IgD-negative memory B cell (primary cell): ENCODE data around the gene RYR1. TPM values are rescaled to one million over a fixed set of nuclear protein-coding genes. Genes with fewer than 3 reads are reported as not detected.

ENCODE experiments used
- H3K27ac Mint-ChIP-seq, 3 donors: one replicate each; pipeline ENCODE4 v1.8.0; 2020 to 2022; ENCODE audit warnings: mild to moderate bottlenecking in 3 of 3, mixed read lengths in 3 of 3, moderate library complexity in 1 of 3
- H3K27me3 Mint-ChIP-seq: one replicate; pipeline ENCODE4 v1.8.0; 2021; ENCODE audit warnings: mixed read lengths
- H3K36me3 Mint-ChIP-seq: one replicate; pipeline ENCODE4 v1.8.0; 2020; ENCODE audit warnings: mild to moderate bottlenecking, mixed read lengths
- H3K4me1 Mint-ChIP-seq, 3 donors: one replicate each; pipeline ENCODE4 v1.8.0; 2020 to 2022; ENCODE audit warnings: mixed read lengths in 3 of 3, mild to moderate bottlenecking in 1 of 3
- H3K4me3 Mint-ChIP-seq, 4 donors: one replicate each; pipeline ENCODE4 v1.8.0; 2020 to 2022; ENCODE audit warnings: mild to moderate bottlenecking in 4 of 4, mixed read lengths in 4 of 4, moderate library complexity in 3 of 4
- H3K9me3 Mint-ChIP-seq, 3 donors: one replicate each; pipeline ENCODE4 v1.8.0; 2020 to 2021; ENCODE audit warnings: mixed read lengths in 3 of 3, mild to moderate bottlenecking in 1 of 3
- polyA plus RNA-seq: library from polyadenylated mRNA; unstranded; fragments of 300-500 nt; fragmentation: Illumina TruSeq; gene quantifications from one replicate; pipeline ENCODE4 v1.2.3, GENCODE V29; 2021

Gene RYR1
- polyA plus RNA-seq, 1 donor from 2014 or later, result 0.03 TPM

DNA sequence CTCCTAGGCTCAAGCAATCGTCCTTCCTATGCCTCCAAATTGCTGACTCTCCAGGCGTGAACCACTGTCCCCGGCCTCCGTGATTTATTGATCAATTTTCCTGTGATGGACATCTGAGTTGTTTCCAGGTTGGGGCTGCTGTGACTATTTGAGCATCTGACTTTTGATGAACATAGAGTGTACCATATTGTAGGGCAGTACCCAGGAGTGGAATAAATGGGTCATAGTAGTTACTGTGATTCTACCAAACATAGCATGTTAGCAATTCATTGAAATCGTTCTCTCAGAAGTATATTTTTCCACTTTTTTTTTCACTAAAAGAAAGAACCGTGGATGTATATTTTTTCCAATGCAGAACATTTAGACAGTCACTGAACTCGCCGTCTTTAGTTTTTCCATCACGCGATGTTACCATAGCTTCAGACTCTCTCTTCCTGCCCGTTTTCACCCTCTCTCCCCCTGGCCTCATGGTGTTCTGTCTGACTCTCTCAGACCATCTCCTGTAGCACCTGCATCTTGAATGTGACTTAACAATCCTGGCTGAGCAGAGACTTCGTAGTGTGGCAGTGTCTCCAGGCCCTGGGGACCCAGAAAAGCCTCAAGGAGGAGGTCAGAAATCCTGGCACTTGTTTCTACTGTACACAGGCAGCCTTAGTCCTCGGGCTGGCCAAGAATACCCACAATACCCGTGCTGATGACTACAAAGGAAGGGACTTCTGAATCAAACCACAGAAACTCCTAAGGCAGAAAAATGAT lies 4.3 kb upstream of the RYR1 start:
- Mint-ChIP-seq H3K27ac (no peak overlapping the region), H3K27me3 (peaks cover 19% of the 10 kb centered on the region), H3K9me3 (no peaks in the 10 kb centered on the region), H3K4me1 (peaks cover 15 to 24% (median 16%) of the 10 kb centered on the region in 3 donors), H3K4me3 (peak overlapping the region in 2 of 4 donors; percentile 8 to 10), H3K36me3 (peaks cover 2% of the 10 kb centered on the region)

DNA sequence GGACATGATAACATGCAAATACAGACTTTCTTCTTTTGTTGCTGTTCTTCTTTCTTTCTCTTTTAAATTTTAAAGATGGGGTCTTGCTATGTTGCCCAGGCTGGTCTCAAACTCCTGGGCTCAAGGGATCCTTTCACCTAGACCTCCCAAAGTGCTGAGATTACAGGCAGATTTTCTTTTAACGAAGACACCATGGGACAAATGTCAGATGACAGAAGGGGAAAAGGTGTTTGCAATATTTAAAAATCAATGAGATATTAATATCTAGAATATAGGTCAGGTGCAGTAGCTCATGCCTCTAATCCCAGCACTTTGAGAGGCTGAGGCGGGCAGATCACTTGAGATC lies 3.7 kb upstream of the RYR1 start:
- H3K36me3 Mint-ChIP-seq, result peaks cover 2% of the 10 kb centered on the region
- H3K27ac Mint-ChIP-seq, result no peak overlapping the region
- peak overlapping the region in 1 of 4 donors; percentile 10 for H3K4me3 Mint-ChIP-seq
- peaks cover 21% of the 10 kb centered on the region for H3K27me3 Mint-ChIP-seq
- peaks cover 15 to 24% (median 16%) of the 10 kb centered on the region in 3 donors for H3K4me1 Mint-ChIP-seq
- H3K9me3 Mint-ChIP-seq, result no peaks in the 10 kb centered on the region

DNA sequence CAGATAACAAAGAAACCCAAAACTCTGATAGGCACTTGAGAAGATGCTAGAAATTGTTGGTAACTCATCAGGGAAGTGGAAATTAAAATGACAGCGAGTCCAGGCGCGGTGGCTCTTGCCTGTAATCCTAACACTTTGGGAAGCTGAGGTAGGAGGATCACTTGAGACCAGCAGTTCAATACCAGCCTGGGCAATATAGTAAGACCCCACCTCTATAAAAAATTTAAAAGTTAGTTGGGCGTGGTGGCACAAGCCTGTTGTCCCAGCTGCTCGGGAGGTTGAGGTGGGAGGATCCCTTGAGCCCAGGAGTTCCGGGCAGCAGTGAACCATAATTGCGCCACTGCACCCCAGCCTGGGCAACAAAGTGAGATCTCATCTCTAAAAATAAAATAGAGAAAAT lies 2.6 kb upstream of the RYR1 start:
- Mint-ChIP-seq H3K4me3 (no peak overlapping the region), H3K36me3 (peaks cover 2% of the 10 kb centered on the region), H3K4me1 (peaks cover 12 to 24% (median 14%) of the 10 kb centered on the region in 3 donors), H3K27ac (no peak overlapping the region), H3K9me3 (no peaks in the 10 kb centered on the region), H3K27me3 (peaks cover 21% of the 10 kb centered on the region)

DNA sequence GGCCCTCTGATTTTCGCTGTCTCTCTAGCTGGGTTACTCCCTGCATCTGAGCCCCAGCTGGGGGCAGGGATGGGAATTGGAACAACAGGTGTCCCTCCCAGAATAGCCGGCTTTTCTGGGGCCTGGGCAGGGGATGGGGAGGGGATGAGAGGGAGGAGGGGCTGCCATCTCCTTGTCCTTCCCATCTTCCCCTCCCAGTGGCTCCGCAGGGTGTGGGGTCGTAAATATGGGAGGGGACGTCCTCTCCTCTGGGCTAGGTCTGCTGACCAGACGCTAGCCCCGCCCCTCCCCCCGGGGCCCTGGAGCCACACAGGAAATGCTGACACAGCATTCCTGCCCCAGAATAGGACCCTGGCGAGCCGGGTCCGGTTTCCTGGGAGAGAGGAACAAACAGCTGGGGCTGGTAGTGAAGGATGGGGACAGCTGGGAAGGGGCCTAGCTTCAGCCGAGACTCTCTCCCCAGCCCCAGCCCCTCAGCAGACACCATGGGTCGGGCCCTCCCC lies 1.1 kb downstream of the RYR1 start:
- Mint-ChIP-seq H3K36me3 (peaks cover 2% of the 10 kb centered on the region), H3K4me1 (peaks cover 3 to 7% (median 7%) of the 10 kb centered on the region in 3 donors), H3K9me3 (peaks cover 0 to 3% (median 0%) of the 10 kb centered on the region in 3 donors), H3K27me3 (peaks cover 14% of the 10 kb centered on the region), H3K4me3 (peak overlapping the region in 2 of 4 donors; percentile 17 to 83), H3K27ac (no peak overlapping the region)

DNA sequence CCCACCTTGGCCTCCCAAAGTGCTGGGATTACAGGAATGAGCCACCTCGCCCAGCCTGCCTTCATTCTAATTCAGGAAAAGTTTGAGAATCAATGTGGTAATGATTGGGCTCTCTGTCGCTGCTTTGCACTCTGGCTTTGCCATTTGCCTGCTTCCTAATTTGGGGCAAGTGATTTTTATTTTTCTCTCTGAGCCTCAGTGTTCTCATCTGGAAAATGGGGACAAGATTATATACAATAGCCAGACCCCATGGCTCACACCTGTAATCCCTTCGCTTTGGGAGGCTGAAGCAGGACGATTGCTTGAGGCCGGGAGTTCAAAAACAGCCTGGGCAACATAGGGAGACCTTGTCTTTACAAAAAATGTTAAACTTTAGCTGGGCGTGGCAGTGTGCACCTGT lies 3.8 kb downstream of the RYR1 start:
- Mint-ChIP-seq H3K27me3 (peaks cover 13% of the 10 kb centered on the region), H3K4me3 (no peak overlapping the region), H3K27ac (no peak overlapping the region), H3K9me3 (peaks cover 0 to 3% (median 0%) of the 10 kb centered on the region in 3 donors), H3K36me3 (no peaks in the 10 kb centered on the region), H3K4me1 (peaks cover 3 to 7% (median 4%) of the 10 kb centered on the region in 3 donors)

DNA sequence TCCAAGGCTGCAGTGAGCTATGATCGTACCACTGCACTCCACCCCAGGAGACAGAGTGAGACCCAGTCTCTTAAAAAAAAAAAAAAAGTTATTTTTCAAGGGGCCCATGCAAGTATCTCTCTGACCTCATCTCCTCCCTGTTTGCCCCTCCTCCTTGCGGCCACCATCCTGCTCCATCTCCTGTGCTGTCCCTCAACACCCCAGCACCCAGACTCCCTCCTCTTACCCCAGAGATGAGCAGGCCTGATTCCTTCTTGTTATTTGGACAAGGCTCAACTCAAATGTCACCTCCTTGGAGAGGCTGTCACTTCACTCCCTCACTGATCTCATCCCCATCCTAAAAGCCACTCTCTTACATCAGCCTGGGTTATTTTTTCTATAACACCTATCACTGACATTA lies 4.4 kb downstream of the RYR1 start:
- no peak overlapping the region for H3K27ac Mint-ChIP-seq

DNA sequence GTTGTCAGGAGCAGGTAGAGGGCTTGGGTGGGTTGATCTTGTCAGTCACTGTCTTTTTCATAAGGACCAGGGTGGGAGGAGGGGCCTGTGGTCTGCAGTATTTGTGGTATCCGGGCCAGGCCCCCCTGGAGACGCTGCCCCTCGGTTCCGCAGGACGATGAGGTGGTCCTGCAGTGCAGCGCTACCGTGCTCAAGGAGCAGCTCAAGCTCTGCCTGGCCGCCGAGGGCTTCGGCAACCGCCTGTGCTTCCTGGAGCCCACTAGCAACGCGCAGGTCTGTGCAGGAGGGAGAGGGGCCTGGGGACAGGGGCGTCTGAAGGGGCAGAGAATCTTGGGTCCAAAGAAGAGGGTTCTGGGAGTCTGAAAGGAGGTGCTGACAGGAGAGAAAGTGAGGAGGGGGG lies 7.1 kb downstream of the RYR1 start:
- H3K9me3 Mint-ChIP-seq, result peaks cover 0 to 3% (median 0%) of the 10 kb centered on the region in 3 donors
- H3K4me3 Mint-ChIP-seq, result no peak overlapping the region
- peaks cover 0 to 4% (median 0%) of the 10 kb centered on the region in 3 donors for H3K4me1 Mint-ChIP-seq

More for the DNA sequence above, 4.4 kb downstream of the RYR1 start:
- Mint-ChIP-seq H3K9me3 (peaks cover 0 to 3% (median 0%) of the 10 kb centered on the region in 3 donors), H3K27me3 (peaks cover 13% of the 10 kb centered on the region), H3K4me3 (peak overlapping the region in 1 of 4 donors; percentile 53), H3K4me1 (peaks cover 3 to 7% (median 4%) of the 10 kb centered on the region in 3 donors), H3K36me3 (no peaks in the 10 kb centered on the region)

DNA sequence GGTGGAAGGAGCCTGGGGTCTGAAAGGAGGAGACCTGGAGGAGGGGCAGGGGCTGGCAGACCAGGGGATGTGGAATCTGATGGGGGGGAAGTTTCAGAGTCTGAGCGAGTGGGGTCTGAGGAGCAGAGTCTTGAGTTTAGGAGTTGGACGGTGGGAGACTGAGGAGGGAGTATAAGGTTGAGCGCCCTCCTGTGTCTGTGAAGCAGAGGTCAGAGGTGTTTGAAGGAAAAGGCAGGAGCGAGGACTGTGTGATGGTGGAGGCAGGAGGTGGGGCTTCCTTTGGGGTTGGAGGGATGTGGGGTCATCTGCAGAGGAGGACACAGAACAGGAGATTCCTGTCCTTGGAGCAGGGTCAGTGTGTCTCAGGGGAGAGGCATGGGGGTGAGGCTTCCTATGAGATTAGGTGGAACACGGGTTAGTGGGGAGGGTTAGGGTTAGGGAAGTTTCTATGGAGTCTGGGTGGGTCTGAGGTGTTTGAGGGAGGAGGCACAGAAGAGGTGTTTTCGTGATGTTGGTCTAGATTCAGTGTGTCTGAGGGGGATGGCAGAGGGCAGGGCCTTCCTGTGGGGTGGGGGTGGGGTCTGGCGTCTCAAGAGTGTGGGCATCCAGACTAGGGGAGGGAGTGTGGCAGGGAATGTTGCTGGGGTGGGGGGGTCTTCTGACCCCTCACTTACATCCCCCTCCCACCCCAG lies 8.3 kb downstream of the RYR1 start:
- H3K27ac Mint-ChIP-seq, result no peak overlapping the region
- peaks cover 7% of the 10 kb centered on the region for H3K27me3 Mint-ChIP-seq
- no peak overlapping the region for H3K4me3 Mint-ChIP-seq
- H3K36me3 Mint-ChIP-seq, result no peaks in the 10 kb centered on the region
- peaks cover 0 to 4% (median 0%) of the 10 kb centered on the region in 3 donors for H3K4me1 Mint-ChIP-seq
- peaks cover 0 to 3% (median 0%) of the 10 kb centered on the region in 3 donors for H3K9me3 Mint-ChIP-seq

More for the DNA sequence above, 7.1 kb downstream of the RYR1 start:
- no peaks in the 10 kb centered on the region for H3K36me3 Mint-ChIP-seq
- H3K27ac Mint-ChIP-seq, result no peak overlapping the region
- peaks cover 5% of the 10 kb centered on the region for H3K27me3 Mint-ChIP-seq

DNA sequence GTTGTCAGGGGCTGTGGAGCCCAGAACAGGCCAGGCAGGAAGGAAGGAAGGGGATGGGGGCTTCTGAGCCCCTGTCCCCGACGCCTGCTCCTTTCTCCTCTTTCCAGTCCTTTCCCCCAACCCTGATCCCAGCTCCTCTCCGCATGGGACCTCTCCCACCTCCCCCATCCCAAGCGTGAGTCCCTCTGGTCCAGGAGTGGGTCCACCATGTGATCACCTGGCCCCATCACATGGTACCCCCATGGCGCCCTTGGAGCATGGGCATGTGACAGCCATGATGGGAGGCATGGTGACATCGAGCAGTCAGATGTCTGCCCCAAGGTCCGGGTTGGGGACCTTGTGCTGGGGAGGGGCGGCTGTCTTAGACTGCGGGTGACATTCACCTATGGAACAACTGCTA lies 9.2 kb downstream of the RYR1 start:
- H3K9me3 Mint-ChIP-seq, result peaks cover 0 to 3% (median 0%) of the 10 kb centered on the region in 3 donors
- H3K4me1 Mint-ChIP-seq, result peaks cover 0 to 4% (median 0%) of the 10 kb centered on the region in 3 donors
- H3K36me3 Mint-ChIP-seq, result no peaks in the 10 kb centered on the region
- no peak overlapping the region for H3K4me3 Mint-ChIP-seq
- H3K27me3 Mint-ChIP-seq, result peaks cover 7% of the 10 kb centered on the region
- H3K27ac Mint-ChIP-seq, result no peak overlapping the region

DNA sequence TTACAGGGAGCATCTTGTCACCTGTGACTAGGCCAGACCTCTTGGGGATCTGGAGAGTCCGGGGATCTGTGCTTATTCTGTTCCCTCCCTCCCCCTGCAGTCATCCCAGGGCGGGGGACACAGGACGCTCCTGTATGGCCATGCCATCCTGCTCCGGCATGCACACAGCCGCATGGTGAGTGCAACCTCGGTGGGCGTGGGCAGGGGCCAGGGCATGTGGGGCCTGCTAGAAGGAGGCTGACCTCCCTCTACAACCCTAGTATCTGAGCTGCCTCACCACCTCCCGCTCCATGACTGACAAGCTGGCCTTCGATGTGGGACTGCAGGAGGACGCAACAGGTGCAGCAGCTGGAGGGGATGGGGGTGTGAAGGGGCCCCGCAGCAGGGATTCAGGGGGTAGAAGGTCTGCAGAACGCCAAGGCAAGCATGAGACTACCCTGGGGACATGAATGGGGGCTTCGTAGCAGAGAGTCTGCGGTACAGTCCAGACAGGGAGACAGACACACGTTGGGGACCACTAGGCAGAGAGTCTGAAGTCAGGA lies 10.0 kb downstream of the RYR1 start:
- Mint-ChIP-seq H3K4me1 (no peaks in the 10 kb centered on the region), H3K27ac (no peak overlapping the region), H3K36me3 (no peaks in the 10 kb centered on the region), H3K27me3 (peaks cover 7% of the 10 kb centered on the region), H3K4me3 (no peak overlapping the region), H3K9me3 (no peaks in the 10 kb centered on the region)

DNA sequence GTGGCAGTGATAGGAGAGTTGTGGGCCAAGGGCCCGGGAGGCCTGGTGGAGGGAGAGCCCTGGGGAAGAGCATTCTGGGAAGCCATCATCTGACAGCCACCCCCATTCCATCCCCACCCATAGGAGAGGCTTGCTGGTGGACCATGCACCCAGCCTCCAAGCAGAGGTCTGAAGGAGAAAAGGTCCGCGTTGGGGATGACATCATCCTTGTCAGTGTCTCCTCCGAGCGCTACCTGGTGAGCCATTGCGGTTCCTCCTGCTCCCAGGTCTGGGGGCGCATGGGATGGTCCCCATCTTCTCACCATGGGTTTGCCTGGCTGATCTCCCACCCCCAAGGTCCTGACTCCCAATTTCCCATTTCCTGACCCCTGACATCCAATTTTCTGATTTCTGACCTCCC lies 10.5 kb downstream of the RYR1 start:
- Mint-ChIP-seq H3K27ac (no peak overlapping the region), H3K27me3 (peaks cover 7% of the 10 kb centered on the region), H3K36me3 (no peaks in the 10 kb centered on the region), H3K4me1 (no peaks in the 10 kb centered on the region), H3K4me3 (no peak overlapping the region), H3K9me3 (peaks cover 0 to 1% (median 0%) of the 10 kb centered on the region in 3 donors)

DNA sequence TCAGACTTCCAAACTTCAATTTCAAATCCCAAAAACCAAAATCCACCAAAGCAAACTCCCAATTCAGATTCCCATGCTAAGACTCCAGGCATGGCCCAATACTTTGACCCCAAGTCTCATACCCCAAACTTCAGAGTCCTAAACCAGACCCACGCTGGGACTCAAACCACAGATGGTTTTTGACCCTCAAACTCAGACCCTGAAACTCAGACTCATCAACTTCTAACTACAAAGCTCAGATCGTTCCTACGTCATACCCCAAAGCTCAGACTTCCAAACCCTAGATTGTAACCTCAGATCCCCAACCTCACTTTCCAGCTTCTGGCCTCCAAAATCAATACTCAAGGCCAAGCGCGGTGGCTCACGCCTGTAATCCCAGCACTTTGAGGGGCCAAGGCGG lies 11.9 kb downstream of the RYR1 start:
- no peaks in the 10 kb centered on the region for H3K36me3 Mint-ChIP-seq
- H3K27me3 Mint-ChIP-seq, result peaks cover 7% of the 10 kb centered on the region
- H3K9me3 Mint-ChIP-seq, result peaks cover 0 to 5% (median 4%) of the 10 kb centered on the region in 3 donors
- no peaks in the 10 kb centered on the region for H3K4me1 Mint-ChIP-seq
- H3K27ac Mint-ChIP-seq, result no peak overlapping the region
- no peak overlapping the region for H3K4me3 Mint-ChIP-seq

DNA sequence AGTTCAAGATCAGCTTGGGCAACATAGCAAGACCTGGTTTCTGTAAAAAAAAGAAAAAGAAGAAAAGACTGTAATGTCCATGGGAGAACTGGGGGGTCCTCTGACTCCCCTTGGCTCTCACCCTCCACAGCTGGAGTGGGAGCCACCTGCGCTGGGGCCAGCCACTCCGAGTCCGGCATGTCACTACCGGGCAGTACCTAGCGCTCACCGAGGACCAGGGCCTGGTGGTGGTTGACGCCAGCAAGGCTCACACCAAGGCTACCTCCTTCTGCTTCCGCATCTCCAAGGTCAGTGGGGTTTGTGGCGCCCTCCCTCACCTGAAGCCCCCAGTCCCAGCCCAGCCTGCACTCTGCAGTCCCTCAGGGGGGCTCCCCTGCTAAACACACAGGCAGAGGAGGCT lies 14.7 kb downstream of the RYR1 start:
- peaks cover 10% of the 10 kb centered on the region for H3K27me3 Mint-ChIP-seq
- peaks cover 0 to 5% (median 4%) of the 10 kb centered on the region in 3 donors for H3K9me3 Mint-ChIP-seq
- H3K4me1 Mint-ChIP-seq, result no peaks in the 10 kb centered on the region
- H3K4me3 Mint-ChIP-seq, result no peak overlapping the region
- H3K27ac Mint-ChIP-seq, result no peak overlapping the region
- no peaks in the 10 kb centered on the region for H3K36me3 Mint-ChIP-seq

DNA sequence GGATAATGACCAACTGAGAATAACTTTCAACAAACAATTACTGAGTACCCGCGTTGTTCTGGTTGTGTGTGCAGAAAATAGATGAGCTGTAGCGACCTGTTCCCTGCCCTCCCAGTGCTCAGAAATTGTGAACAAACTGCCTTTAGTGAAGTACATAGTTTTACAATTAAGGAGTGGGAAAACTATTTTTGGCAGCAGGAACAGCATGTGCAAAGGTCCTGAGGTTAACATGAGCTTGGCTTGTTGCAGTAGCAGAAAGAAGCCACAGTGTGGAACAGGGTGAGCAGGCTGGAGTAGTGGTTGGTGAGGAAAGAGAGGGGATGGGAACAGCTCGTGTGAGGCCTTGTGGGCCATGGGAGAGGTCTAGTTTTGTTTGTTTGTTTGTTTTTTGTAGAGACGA lies 16.0 kb downstream of the RYR1 start:
- H3K27me3 Mint-ChIP-seq, result peaks cover 7% of the 10 kb centered on the region
- no peak overlapping the region for H3K4me3 Mint-ChIP-seq
- peaks cover 0 to 5% (median 4%) of the 10 kb centered on the region in 3 donors for H3K9me3 Mint-ChIP-seq
- H3K27ac Mint-ChIP-seq, result no peak overlapping the region
- H3K4me1 Mint-ChIP-seq, result no peaks in the 10 kb centered on the region
- no peaks in the 10 kb centered on the region for H3K36me3 Mint-ChIP-seq

DNA sequence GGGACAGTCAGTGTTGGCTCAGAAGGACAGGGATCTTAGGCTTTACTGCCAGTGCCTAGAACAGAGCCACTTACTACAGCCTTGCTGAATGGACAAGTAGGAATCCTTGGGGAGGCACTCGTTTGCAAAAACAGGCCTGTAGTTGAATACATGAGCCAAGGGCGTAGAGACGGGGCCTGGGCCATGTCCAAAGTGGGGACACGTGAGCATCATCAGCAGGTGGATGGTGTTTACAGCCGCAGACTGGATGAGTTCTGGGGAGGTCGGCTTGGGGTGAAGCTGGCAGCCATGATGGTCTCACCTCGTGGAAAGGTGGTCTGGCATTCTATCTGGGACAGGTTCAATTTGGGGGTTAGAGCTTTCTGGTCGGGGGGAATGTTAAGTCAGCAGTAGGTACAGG lies 17.5 kb downstream of the RYR1 start:
- Mint-ChIP-seq H3K36me3 (no peaks in the 10 kb centered on the region), H3K4me3 (no peak overlapping the region), H3K27ac (no peak overlapping the region), H3K27me3 (peaks cover 7% of the 10 kb centered on the region), H3K4me1 (no peaks in the 10 kb centered on the region), H3K9me3 (peaks cover 0 to 7% (median 4%) of the 10 kb centered on the region in 3 donors)
